Upper lobe of left lung (tissue), 6 donors: ENCODE data around the gene PRKCE. TPM values are rescaled to one million over a fixed set of nuclear protein-coding genes. Genes with fewer than 3 reads are reported as not detected.
"Not testable (repeated sequence)": the region's sequence is repeated elsewhere in the genome, so short reads cannot be mapped to it uniquely, and the experiment has no call there.

Experiments used
- ATAC-seq, 2 donors: fragments of 200-7000 bp; cut with Tn5 transposase; one replicate each; pipeline ENCODE4 v1.9.1; 2022; ENCODE audit warnings: mild to moderate bottlenecking in 2 of 2, moderate library complexity in 2 of 2; ENCODE audit not compliant: low FRiP score in 2 of 2
- DNase-seq, 2 donors: peaks; one replicate each; pipeline ENCODE4 v3.0.0-alpha.2; 2019 to 2020
- H3K27ac ChIP-seq, 4 donors: fragments of 200-600 bp; sonication (generic); one replicate each; pipeline ENCODE4 v1.5.1; 2016 to 2019
- H3K27me3 ChIP-seq, 4 donors: fragments of 200-600 bp; sonication (generic); one replicate each; pipeline ENCODE4 v1.5.1; 2017 to 2019
- H3K36me3 ChIP-seq, 4 donors: fragments of 200-600 bp; sonication (generic); one replicate each; pipeline ENCODE4 v1.5.1; 2016 to 2019
- H3K4me1 ChIP-seq, 4 donors: fragments of 200-600 bp; sonication (generic); one replicate each; pipeline ENCODE4 v1.5.1; 2018 to 2019
- H3K4me3 ChIP-seq, 4 donors: fragments of 200-600 bp; sonication (generic); one replicate each; pipeline ENCODE4 v1.5.1; 2017 to 2019; ENCODE audit warnings: mild to moderate bottlenecking in 2 of 4, moderate library complexity in 1 of 4
- H3K9me3 ChIP-seq, 4 donors: fragments of 200-600 bp; sonication (generic); one replicate each; pipeline ENCODE4 v1.5.1; 2018 to 2019
- CTCF ChIP-seq, 6 experiments: fragments of 450-650 bp in 4 of 6; fragments of 200-600 bp in 2 of 6; sonication (generic) in 2 of 6; IDR thresholded peaks; one replicate each; pipeline ENCODE4 v1.5.1; 2016 to 2019; ENCODE audit warnings: antibody characterized with exemption in 6 of 6
- EP300 ChIP-seq, 4 donors: sonication (generic); formaldehyde crosslinking; IDR thresholded peaks; one replicate each; pipeline ENCODE4 v1.5.1; 2017; ENCODE audit warnings: antibody characterized with exemption in 4 of 4, control low read depth in 2 of 4
- POLR2A ChIP-seq, 4 donors: fragments of 450-650 bp; IDR thresholded peaks; one replicate each; pipeline ENCODE4 v1.5.1; 2016 to 2017; ENCODE audit warnings: antibody characterized with exemption in 4 of 4, mild to moderate bottlenecking in 2 of 4
- POLR2AphosphoS5 ChIP-seq, 2 donors: sonication (generic); formaldehyde crosslinking; IDR thresholded peaks; one replicate each; pipeline ENCODE4 v1.5.1; 2017; ENCODE audit warnings: antibody characterized with exemption in 2 of 2
- WGBS, 2 donors: methylation state at CpG; one replicate each; pipeline ENCODE4 v1.1.5; 2017 to 2018; 5-methylcytosine and 5-hydroxymethylcytosine counted together
- total RNA-seq, 6 donors: library from RNA; depleted of rRNA in 4 of 6; stranded (reverse); fragments of >200 nt in 4 of 6; gene quantifications; one replicate each; pipeline versions ENCODE4 v1.1.0 to v1.2.1, GENCODE V29; 2016 to 2021
- donor health status: DM: no; HTN: no; CAD: no; lungs with moderate emphysema.
- donor health status: DM: no; HTN: yes; CAD: no; lungs with severe emphysema.

The PRKCE gene
- total RNA-seq, 6 donors from 2014 or later: 54.9 to 124 (median 75.6) TPM

GRCh38 chr2:45889620-45890370, 238.3 kb downstream of the PRKCE start:
- TF ChIP-seq EP300 (IDR thresholded peaks at IDR 0.05) (peak in 3 of 4 donors; percentile 39 to 82 (median 81)), CTCF (IDR thresholded peaks at IDR 0.05) (no peak), POLR2AphosphoS5 (IDR thresholded peaks at IDR 0.05) (peak in 1 of 2 donors; percentile 71), POLR2A (IDR thresholded peaks at IDR 0.05) (peak in 1 of 4 donors; percentile 18)
- Histone ChIP-seq H3K27ac (peak overlapping the region; percentile 74 to 82 (median 77)), H3K27me3 (no peaks in the 10 kb centered on the region), H3K36me3 (no peaks in the 10 kb centered on the region), H3K9me3 (no peaks in the 10 kb centered on the region), H3K4me1 (peaks cover 80 to 98% (median 83%) of the 10 kb centered on the region in 4 donors), H3K4me3 (no peak overlapping the region)
- ATAC-seq (peak in 1 of 2 donors; percentile 58), DNase-seq (peak in 1 of 2 donors; percentile 48)
- WGBS, 2 donors: 38 to 42% methylated on average over 7 of the region's 7 CpGs

- 59 to 90% methylated on average over 6 of the region's 6 CpGs for WGBS, 2 donors
- H3K9me3 ChIP-seq, H3K27me3 ChIP-seq, H3K36me3 ChIP-seq, DNase-seq, ATAC-seq, H3K4me3 ChIP-seq: not testable (repeated sequence)
- H3K4me1 ChIP-seq: peaks cover 76 to 98% (median 79%) of the 10 kb centered on the region in 4 donors
- H3K27ac ChIP-seq: peak overlapping the region; percentile 74 to 82 (median 77)
- peak in 1 of 2 donors; percentile 35 for TF ChIP-seq POLR2AphosphoS5 (IDR thresholded peaks at IDR 0.05)
These were observed 238.8 kb downstream of the PRKCE start for GRCh38 chr2:45890371-45890646.

- no peak for DNase-seq
- H3K27ac ChIP-seq: peak overlapping the region; percentile 74 to 82 (median 77)
These were observed 239.3 kb downstream of the PRKCE start for GRCh38 chr2:45890819-45891218.

GRCh38 chr2:45891719-45892424, 240.4 kb downstream of the PRKCE start:
- H3K4me3 ChIP-seq: no peak overlapping the region
- TF ChIP-seq POLR2A (IDR thresholded peaks at IDR 0.05) (no peak), CTCF (IDR thresholded peaks at IDR 0.05) (no peak), POLR2AphosphoS5 (IDR thresholded peaks at IDR 0.05) (no peak), EP300 (IDR thresholded peaks at IDR 0.05) (no peak)
- H3K27me3 ChIP-seq: no peaks in the 10 kb centered on the region
- no peaks in the 10 kb centered on the region for H3K9me3 ChIP-seq
- WGBS, 2 donors: 57 to 61% methylated on average over 8 of the region's 8 CpGs
- peaks cover 76 to 97% (median 82%) of the 10 kb centered on the region in 4 donors for H3K4me1 ChIP-seq
- H3K27ac ChIP-seq: peak overlapping the region; percentile 74 to 82 (median 77)
- DNase-seq (peak in 1 of 2 donors; percentile 48), ATAC-seq (peak in 1 of 2 donors; percentile 42)
- H3K36me3 ChIP-seq: no peaks in the 10 kb centered on the region

More at GRCh38 chr2:45890819-45891218, 239.3 kb downstream of the PRKCE start:
- TF ChIP-seq POLR2A (IDR thresholded peaks at IDR 0.05): peak in 1 of 4 donors; percentile 22
- TF ChIP-seq POLR2AphosphoS5 (IDR thresholded peaks at IDR 0.05): no peak
- peaks cover 76 to 98% (median 79%) of the 10 kb centered on the region in 4 donors for H3K4me1 ChIP-seq
- no peak overlapping the region for H3K4me3 ChIP-seq
- 48 to 50% methylated on average over 5 of the region's 5 CpGs for WGBS, 2 donors
- peak in 1 of 2 donors; percentile 38 for ATAC-seq
- no peaks in the 10 kb centered on the region for H3K27me3 ChIP-seq
- no peaks in the 10 kb centered on the region for H3K36me3 ChIP-seq
- H3K9me3 ChIP-seq: no peaks in the 10 kb centered on the region

GRCh38 chr2:45892425-45892745, 240.9 kb downstream of the PRKCE start:
- WGBS, 2 donors: 14 to 37% methylated on average over 3 of the region's 3 CpGs
- Histone ChIP-seq H3K9me3 (no peaks in the 10 kb centered on the region), H3K27ac (peak overlapping the region; percentile 43 to 82 (median 76)), H3K27me3 (no peaks in the 10 kb centered on the region), H3K4me1 (peaks cover 75 to 98% (median 80%) of the 10 kb centered on the region in 4 donors), H3K36me3 (no peaks in the 10 kb centered on the region), H3K4me3 (peak overlapping the region in 1 of 4 donors; percentile 7)
- DNase-seq: peak in 1 of 2 donors; percentile 78
- TF ChIP-seq CTCF (IDR thresholded peaks at IDR 0.05): peak in 1 of 6 experiments; percentile 18
- no peak for TF ChIP-seq POLR2A (IDR thresholded peaks at IDR 0.05)
- TF ChIP-seq POLR2AphosphoS5 (IDR thresholded peaks at IDR 0.05): peak; percentile 65 to 66
- peak; percentile 17 to 94 (median 54) for TF ChIP-seq EP300 (IDR thresholded peaks at IDR 0.05)
- ATAC-seq: peak; percentile 6 to 84
